ENCODE data around the gene CRYL1. TPM values are rescaled to one million over a fixed set of nuclear protein-coding genes. Genes with fewer than 3 reads are reported as not detected.
A peak's percentile ranks its signal among the peaks of the same experiment; 100 is the strongest.

The CRYL1 gene
- total and polyA plus RNA-seq, 2 experiments from 2014 or later, result 65.5 to 66.2 TPM

DNA sequence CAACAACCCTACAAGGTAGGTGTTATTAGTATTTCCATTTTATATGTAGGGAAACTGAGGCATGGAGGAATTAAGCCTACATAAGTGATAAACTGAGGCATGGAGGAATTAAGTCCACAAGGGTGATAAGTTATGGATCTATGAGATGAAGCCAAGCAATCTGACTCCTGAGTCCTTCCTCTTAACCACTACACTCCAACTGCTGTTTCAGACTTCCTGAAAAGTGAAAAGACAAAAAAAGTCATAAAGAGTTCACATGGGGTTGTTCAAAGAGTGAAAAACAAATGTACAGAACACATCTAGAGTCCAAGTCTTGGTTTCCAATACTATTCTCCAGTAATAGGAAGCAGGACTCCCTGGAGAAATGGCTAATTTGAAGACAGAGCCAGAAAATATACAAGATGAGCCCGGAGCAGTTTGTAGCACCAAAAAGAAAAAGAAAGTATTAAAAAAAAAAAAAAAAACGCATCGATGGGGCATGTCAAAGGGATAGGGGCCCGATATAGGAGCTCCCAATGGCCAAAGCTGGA lies 12.1 kb downstream of the CRYL1 start:
- Histone ChIP-seq H3K36me3 (replicated peaks; ENCODE audit: insufficient read depth, low read depth) (no peaks in the 10 kb centered on the region), H4K20me1 (ENCODE audit: insufficient read depth, poor library complexity, severe bottlenecking) (no peaks in the 10 kb centered on the region), H3K4me1 (ENCODE audit: insufficient read depth) (no peaks in the 10 kb centered on the region), H3K9me2 (replicated peaks; ENCODE audit: insufficient read depth) (no peaks in the 10 kb centered on the region), H3K4me3 (no peak overlapping the region), H3K27me3 (no peaks in the 10 kb centered on the region), H3K27ac (no peak overlapping the region), H3K79me2 (peaks cover 4% of the 10 kb centered on the region), H2AFZ (no peak overlapping the region), H3K9me3 (ENCODE audit: low read depth) (no peaks in the 10 kb centered on the region), H3K4me2 (no peak overlapping the region)
- TF ChIP-seq EZH2phosphoT487 (IDR thresholded peaks at IDR 0.05; ENCODE audit: low read depth, severe bottlenecking, unreplicated experiment) (no peak), CTCF (IDR thresholded peaks at IDR 0.05; ENCODE audit: poor library complexity) (no peak), EZH2 (IDR thresholded peaks at IDR 0.05; ENCODE audit: borderline replicate concordance) (no peak)
- WGBS (ENCODE audit: low lambda C conversion rate, missing lambda C conversion rate), result 95% methylated on average over 4 of the region's 4 CpGs
- DNase-seq (ENCODE audit: low spot score), result no peak

DNA sequence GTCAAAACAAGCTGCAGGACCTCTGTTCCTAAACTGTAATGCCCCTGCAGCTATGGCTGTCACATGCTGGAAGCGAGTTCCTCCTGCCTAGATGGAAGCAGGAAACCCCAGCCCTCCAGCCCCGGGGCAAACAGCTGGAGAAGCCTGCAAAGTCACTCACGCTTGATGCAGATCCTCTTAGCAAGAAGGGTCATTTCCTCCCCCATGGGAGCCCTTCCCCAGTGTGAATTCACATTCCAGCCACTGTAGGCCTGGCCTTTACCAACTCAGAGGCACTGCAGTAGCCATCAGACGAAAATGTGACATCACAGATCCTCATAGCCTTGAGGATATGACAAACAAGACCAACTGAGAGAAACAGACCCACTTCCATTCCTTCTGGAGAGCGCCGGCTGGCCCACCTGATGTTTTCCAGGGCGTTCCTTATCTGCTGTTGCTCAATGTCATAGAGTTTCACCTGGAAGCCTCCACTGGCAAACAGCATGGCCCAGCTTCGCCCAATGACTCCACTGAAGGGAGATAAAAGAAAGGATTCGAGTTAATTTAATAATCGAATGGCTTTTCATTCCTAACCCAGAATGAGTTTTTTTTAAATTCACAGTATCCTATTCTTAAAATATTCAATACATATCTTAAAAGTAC lies 13.5 kb downstream of the CRYL1 start:
- H3K4me3 ChIP-seq, result no peak overlapping the region
- H3K4me1 ChIP-seq (ENCODE audit: insufficient read depth), result no peaks in the 10 kb centered on the region
- H3K27me3 ChIP-seq, result no peaks in the 10 kb centered on the region
- H4K20me1 ChIP-seq (ENCODE audit: insufficient read depth, poor library complexity, severe bottlenecking), result no peaks in the 10 kb centered on the region
- no peaks in the 10 kb centered on the region for H3K36me3 ChIP-seq (replicated peaks; ENCODE audit: insufficient read depth, low read depth)
- H3K4me2 ChIP-seq, result no peak overlapping the region
- H3K9me3 ChIP-seq (ENCODE audit: low read depth), result no peaks in the 10 kb centered on the region
- no peaks in the 10 kb centered on the region for H3K9me2 ChIP-seq (replicated peaks; ENCODE audit: insufficient read depth)
- H3K79me2 ChIP-seq, result peaks cover 4% of the 10 kb centered on the region
- no peak for TF ChIP-seq EZH2phosphoT487 (IDR thresholded peaks at IDR 0.05; ENCODE audit: low read depth, severe bottlenecking, unreplicated experiment)
- TF ChIP-seq CTCF (IDR thresholded peaks at IDR 0.05; ENCODE audit: poor library complexity), result no peak
- TF ChIP-seq EZH2 (IDR thresholded peaks at IDR 0.05; ENCODE audit: borderline replicate concordance), result no peak
- DNase-seq (ENCODE audit: low spot score), result no peak
- WGBS (ENCODE audit: low lambda C conversion rate, missing lambda C conversion rate), result 68% methylated on average over 10 of the region's 10 CpGs
- H3K27ac ChIP-seq, result no peak overlapping the region
- no peak overlapping the region for H2AFZ ChIP-seq

DNA sequence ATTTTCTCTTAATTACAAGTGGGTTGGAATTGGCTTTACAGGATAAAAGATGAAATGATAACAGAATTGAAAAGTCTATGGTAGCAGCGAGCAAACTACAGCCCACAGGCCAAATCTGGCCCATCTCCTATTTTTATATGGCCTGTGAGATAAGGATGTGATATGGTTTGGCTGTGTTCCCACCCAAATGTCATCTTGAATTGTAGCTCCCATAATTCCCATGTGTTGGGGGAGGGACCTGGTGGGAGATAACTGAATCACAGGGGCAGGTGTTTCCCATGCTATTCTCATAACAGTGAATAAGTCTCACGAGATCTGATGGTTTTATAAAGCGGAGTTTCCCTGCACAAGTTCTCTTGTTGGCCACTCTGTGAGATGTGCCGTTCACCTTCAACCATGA lies 19.0 kb downstream of the CRYL1 start:
- Histone ChIP-seq H2AFZ (no peak overlapping the region), H3K36me3 (replicated peaks; ENCODE audit: insufficient read depth, low read depth) (no peaks in the 10 kb centered on the region), H3K4me3 (no peak overlapping the region), H3K4me2 (no peak overlapping the region), H3K9me2 (replicated peaks; ENCODE audit: insufficient read depth) (no peaks in the 10 kb centered on the region), H4K20me1 (ENCODE audit: insufficient read depth, poor library complexity, severe bottlenecking) (no peaks in the 10 kb centered on the region), H3K4me1 (ENCODE audit: insufficient read depth) (peaks cover 10% of the 10 kb centered on the region), H3K27ac (peak overlapping the region; percentile 48), H3K27me3 (no peaks in the 10 kb centered on the region), H3K79me2 (no peaks in the 10 kb centered on the region), H3K9me3 (ENCODE audit: low read depth) (no peaks in the 10 kb centered on the region)
- TF ChIP-seq EZH2 (IDR thresholded peaks at IDR 0.05; ENCODE audit: borderline replicate concordance), result no peak
- TF ChIP-seq CTCF (IDR thresholded peaks at IDR 0.05; ENCODE audit: poor library complexity), result no peak
- no peak for TF ChIP-seq EZH2phosphoT487 (IDR thresholded peaks at IDR 0.05; ENCODE audit: low read depth, severe bottlenecking, unreplicated experiment)
- no peak for DNase-seq (ENCODE audit: low spot score)
- WGBS (ENCODE audit: low lambda C conversion rate, missing lambda C conversion rate), result 89% methylated on average over 4 of the region's 4 CpGs
